ENCODE results near the gene KRT222.

Gene KRT222

DNA sequence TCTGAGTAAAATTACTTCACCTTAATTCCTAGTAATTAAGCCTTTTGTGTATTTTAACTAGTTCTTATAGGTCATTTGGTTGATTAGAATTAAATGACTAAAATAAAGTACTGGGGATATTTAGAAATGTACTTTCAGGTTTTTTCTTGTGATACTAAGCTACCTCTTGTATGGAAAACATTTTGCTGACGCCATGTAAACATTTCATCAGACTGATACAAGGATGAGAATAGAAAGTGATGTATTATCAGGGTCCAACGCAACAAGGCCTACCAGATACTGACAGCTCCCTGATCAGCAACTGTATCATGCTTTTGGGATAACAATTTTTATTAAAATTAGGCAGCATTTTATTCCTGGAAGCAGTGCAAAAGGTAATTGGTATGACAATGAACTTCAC is 19.0 kb downstream of the KRT222 start:
- H3K27ac ChIP-seq, result no peak overlapping the region
- TF ChIP-seq, protein P1, sequence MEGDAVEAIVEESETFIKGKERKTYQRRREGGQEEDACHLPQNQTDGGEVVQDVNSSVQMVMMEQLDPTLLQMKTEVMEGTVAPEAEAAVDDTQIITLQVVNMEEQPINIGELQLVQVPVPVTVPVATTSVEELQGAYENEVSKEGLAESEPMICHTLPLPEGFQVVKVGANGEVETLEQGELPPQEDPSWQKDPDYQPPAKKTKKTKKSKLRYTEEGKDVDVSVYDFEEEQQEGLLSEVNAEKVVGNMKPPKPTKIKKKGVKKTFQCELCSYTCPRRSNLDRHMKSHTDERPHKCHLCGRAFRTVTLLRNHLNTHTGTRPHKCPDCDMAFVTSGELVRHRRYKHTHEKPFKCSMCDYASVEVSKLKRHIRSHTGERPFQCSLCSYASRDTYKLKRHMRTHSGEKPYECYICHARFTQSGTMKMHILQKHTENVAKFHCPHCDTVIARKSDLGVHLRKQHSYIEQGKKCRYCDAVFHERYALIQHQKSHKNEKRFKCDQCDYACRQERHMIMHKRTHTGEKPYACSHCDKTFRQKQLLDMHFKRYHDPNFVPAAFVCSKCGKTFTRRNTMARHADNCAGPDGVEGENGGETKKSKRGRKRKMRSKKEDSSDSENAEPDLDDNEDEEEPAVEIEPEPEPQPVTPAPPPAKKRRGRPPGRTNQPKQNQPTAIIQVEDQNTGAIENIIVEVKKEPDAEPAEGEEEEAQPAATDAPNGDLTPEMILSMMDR (conservative IDR thresholded peaks at IDR 0.05), result no peak

DNA sequence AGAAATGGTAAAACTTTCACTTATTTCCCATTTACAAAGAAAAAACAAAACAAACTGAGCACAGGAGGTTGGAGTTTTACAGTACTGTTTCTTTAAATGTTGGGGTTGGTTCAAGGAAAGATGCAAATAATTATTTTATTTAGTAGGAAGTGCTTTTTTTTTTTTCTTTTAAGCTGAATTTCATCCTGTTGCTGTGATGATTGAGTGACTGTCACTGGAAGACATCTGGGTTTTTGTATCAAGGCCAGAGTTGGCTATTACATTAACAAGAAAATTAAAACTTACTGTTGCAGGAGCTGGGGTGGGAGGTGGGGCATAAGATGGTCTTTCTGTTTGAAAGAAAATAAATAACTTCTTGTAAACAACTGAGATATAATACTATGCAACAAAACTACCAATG is 19.7 kb downstream of the KRT222 start:
- TF ChIP-seq, protein P1 (conservative IDR thresholded peaks at IDR 0.05), result no peak
- H3K27ac ChIP-seq, result no peak overlapping the region

DNA sequence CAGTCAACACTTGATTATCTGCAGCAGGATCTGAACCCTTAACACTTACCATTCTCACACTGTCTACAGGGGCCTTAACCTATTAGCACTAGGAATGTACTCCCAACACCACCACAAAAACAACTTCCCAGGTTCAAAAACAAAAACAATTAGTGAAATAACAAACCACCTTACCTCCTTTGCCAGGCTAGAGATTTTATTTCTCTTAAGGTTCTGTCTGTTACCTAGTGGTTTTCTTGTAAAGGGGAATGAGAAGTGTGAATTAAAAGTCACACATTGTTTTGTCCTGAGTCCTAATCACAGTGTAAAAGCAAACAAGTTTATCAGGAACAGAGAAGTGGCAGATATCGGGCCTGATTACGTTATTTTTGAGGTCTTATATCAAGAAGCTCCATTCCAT is 27.0 kb downstream of the KRT222 start:
- TF ChIP-seq, protein P1 (conservative IDR thresholded peaks at IDR 0.05), result no peak
- H3K27ac ChIP-seq, result no peak overlapping the region

DNA sequence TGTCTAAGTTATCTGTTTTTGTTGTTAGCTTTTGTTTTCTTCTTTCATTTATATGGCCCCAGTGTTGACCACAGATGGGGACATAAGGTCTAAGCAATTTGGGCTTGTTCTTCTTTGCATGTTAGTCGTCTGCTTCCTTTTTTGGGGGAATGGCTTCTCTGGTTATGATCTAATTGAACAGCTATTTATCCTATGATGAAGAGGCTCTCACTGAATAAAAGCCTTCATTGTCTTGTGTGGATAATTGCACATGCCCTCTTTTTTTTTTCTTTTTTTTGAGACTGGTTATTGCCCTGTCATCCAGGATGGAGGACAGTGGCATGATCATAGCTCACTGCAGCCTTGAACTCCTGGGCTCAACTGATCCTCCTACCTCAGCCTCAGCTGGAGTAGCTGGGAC is 31.1 kb downstream of the KRT222 start:
- no peak overlapping the region for H3K27ac ChIP-seq
- TF ChIP-seq, protein P1 (conservative IDR thresholded peaks at IDR 0.05), result no peak

DNA sequence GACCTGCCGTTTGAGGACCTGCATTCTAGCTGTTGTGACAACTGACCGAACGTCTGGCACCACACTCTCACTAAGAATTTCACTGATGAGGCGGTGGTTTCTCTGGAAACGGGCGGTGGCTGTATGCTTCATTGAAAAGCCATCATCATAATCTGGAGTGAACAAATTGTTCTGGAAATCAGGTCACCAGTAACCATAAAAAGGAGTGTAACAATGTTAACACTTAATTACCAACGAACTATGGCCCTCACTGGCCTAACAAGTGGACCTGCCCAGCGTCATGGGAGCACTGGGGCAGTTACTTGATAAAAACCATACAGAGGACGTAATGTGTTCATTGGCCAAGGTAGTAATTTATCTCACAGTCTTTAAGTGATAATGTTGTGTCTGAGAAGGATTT is 32.8 kb downstream of the KRT222 start:
- TF ChIP-seq, protein P1 (conservative IDR thresholded peaks at IDR 0.05), result no peak
- no peak overlapping the region for H3K27ac ChIP-seq

DNA sequence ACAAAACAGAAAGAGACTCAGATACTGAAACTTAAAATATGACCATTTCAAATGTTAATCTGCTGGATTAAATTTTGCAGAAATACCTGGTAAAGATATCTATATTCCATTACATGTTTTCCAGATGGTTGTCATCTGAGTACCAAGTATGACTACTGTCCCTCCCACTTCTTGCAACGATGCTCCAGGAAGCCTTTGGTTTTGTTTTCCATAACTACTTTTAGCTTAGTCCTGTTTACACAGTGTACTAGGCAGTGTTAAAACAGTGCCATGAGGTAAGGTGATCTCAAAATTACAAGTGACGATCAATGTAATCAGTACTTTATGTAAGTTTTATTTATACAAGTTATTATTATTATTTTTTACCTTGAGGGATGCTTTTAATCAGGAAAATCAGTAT is 35.1 kb downstream of the KRT222 start:
- TF ChIP-seq, protein P1 (conservative IDR thresholded peaks at IDR 0.05), result no peak

DNA sequence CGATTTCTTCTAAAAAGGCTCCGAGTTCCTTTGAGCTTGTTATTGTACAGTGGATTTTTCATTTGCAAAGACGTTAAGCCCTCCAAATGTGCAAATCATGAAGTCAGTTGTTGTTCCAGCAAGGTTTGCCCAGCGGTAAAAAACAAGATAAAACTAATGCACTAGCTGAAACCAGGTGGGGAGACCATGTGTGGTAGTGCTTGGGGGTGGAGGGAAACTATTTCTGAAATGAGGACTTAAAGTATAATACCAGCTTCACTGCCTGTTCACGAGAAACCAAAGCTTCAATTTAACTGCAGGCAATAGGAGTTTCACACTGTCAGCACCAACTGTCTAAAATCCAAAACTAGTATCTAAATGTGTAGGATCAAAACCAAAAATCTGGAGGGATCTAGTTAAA is 39.7 kb downstream of the KRT222 start:
- TF ChIP-seq, protein P1 (conservative IDR thresholded peaks at IDR 0.05), result no peak

More for the DNA sequence above, 35.1 kb downstream of the KRT222 start:
- H3K27ac ChIP-seq, result no peak overlapping the region

More for the DNA sequence above, 39.7 kb downstream of the KRT222 start:
- H3K27ac ChIP-seq, result no peak overlapping the region
